Measurements from ENCODE around the gene MRTO4. TPM values are rescaled to one million over a fixed set of nuclear protein-coding genes. Genes with fewer than 3 reads are reported as not detected.

The MRTO4 gene
- total and polyA plus RNA-seq, 4 donors = 9.5 to 11.1 (median 10.2) TPM

GRCh38 chr1:19208710-19209438, 42.7 kb upstream of the MRTO4 start (continued):
- TF ChIP-seq, protein P1, sequence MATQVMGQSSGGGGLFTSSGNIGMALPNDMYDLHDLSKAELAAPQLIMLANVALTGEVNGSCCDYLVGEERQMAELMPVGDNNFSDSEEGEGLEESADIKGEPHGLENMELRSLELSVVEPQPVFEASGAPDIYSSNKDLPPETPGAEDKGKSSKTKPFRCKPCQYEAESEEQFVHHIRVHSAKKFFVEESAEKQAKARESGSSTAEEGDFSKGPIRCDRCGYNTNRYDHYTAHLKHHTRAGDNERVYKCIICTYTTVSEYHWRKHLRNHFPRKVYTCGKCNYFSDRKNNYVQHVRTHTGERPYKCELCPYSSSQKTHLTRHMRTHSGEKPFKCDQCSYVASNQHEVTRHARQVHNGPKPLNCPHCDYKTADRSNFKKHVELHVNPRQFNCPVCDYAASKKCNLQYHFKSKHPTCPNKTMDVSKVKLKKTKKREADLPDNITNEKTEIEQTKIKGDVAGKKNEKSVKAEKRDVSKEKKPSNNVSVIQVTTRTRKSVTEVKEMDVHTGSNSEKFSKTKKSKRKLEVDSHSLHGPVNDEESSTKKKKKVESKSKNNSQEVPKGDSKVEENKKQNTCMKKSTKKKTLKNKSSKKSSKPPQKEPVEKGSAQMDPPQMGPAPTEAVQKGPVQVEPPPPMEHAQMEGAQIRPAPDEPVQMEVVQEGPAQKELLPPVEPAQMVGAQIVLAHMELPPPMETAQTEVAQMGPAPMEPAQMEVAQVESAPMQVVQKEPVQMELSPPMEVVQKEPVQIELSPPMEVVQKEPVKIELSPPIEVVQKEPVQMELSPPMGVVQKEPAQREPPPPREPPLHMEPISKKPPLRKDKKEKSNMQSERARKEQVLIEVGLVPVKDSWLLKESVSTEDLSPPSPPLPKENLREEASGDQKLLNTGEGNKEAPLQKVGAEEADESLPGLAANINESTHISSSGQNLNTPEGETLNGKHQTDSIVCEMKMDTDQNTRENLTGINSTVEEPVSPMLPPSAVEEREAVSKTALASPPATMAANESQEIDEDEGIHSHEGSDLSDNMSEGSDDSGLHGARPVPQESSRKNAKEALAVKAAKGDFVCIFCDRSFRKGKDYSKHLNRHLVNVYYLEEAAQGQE (IDR thresholded peaks at IDR 0.05) = no peak
- TF ChIP-seq HNF4A (conservative IDR thresholded peaks at IDR 0.05) (no peak), RAD21 (IDR thresholded peaks at IDR 0.05) (no peak)

DNA sequence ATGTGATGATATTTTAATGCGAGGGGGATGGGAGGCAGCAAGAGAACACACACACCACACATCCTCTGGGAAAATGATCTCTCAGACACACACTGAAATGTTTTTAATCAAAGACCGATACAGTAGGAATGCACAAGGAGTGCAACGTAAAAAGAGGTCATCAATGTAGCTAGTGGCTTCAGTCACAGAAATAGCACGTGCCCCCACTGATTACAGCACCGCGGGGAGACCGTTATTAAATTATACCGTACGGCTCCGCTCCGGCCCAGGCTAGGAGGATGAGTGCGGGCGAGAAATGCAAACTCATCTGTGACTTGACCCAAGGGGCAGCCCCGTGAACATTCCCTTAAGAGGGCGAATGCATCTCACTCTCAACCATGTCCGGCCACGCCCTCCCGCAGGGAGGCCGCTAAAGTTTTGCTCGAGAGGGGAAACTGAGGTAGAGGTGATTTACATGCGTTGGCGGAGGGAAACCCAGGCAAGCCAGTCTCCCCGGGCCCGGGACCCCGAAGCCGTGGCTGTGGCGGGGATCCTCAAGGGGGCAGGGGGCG, 42.1 kb upstream of the MRTO4 start:
- H3K27me3 ChIP-seq (ENCODE audit: control insufficient read depth in 4 of 4, insufficient read depth in 4 of 4, low read length in 3 of 4) = no peaks in the 10 kb centered on the region
- peaks cover 7 to 45% (median 33%) of the 10 kb centered on the region in 4 donors for H3K4me1 ChIP-seq (ENCODE audit: control insufficient read depth in 4 of 4, insufficient read depth in 4 of 4, low read length in 3 of 4)
- WGBS = under 1% methylated on average over 28 of the region's 28 CpGs
- peak overlapping the region; percentile 70 to 94 for H3K9ac ChIP-seq (ENCODE audit: low read depth in 1 of 2, low read length in 2 of 2)
- peak overlapping the region; percentile 90 to 98 (median 93) for H3K4me3 ChIP-seq (ENCODE audit: low read depth in 1 of 3, low read length in 3 of 3)
- peaks cover 0 to 9% (median 5%) of the 10 kb centered on the region in 4 donors for H3K36me3 ChIP-seq (ENCODE audit: control insufficient read depth in 4 of 4, insufficient read depth in 3 of 4, low read depth in 1 of 4, low read length in 3 of 4)
- TF ChIP-seq NR2F2 (IDR thresholded peaks at IDR 0.05) (peak; percentile 13), YY1 (IDR thresholded peaks at IDR 0.05) (no peak)
- peak; percentile 68 for DNase-seq (ENCODE audit: low spot score)
- H3K9me3 ChIP-seq (ENCODE audit: control insufficient read depth in 4 of 4, low read length in 3 of 4) = no peaks in the 10 kb centered on the region
- H3K27ac ChIP-seq (ENCODE audit: low read depth in 1 of 2, low read length in 2 of 2) = peak overlapping the region; percentile 86 to 90

- no peaks in the 10 kb centered on the region for H3K27me3 ChIP-seq (ENCODE audit: control insufficient read depth in 4 of 4, insufficient read depth in 4 of 4, low read length in 3 of 4)
- under 1% methylated on average over 80 of the region's 80 CpGs for WGBS
- peaks cover 0 to 9% (median 5%) of the 10 kb centered on the region in 4 donors for H3K36me3 ChIP-seq (ENCODE audit: control insufficient read depth in 4 of 4, insufficient read depth in 3 of 4, low read depth in 1 of 4, low read length in 3 of 4)
- no peaks in the 10 kb centered on the region for H3K9me3 ChIP-seq (ENCODE audit: control insufficient read depth in 4 of 4, low read length in 3 of 4)
- peak within 1 kb of the TSS; percentile 80 to 94 for H3K9ac ChIP-seq (ENCODE audit: low read depth in 1 of 2, low read length in 2 of 2)
- H3K27ac ChIP-seq (ENCODE audit: low read depth in 1 of 2, low read length in 2 of 2) = peak within 1 kb of the TSS; percentile 86 to 90
- peak; percentile 96 for DNase-seq (ENCODE audit: low spot score)
- H3K4me3 ChIP-seq (ENCODE audit: low read depth in 1 of 3, low read length in 3 of 3) = peak within 1 kb of the TSS; percentile 90 to 98 (median 93)
- H3K4me1 ChIP-seq (ENCODE audit: control insufficient read depth in 4 of 4, insufficient read depth in 4 of 4, low read length in 3 of 4) = peaks cover 5 to 44% (median 32%) of the 10 kb centered on the region in 4 donors
- TF ChIP-seq RXRA (IDR thresholded peaks at IDR 0.05) = peak; percentile 97
- peak; percentile 97 for TF ChIP-seq NR2F2 (IDR thresholded peaks at IDR 0.05)
- peak; percentile 89 for TF ChIP-seq YY1 (IDR thresholded peaks at IDR 0.05)
- TF ChIP-seq TAF1 (conservative IDR thresholded peaks at IDR 0.05) = peak; percentile 60
- TF ChIP-seq GABPA (IDR thresholded peaks at IDR 0.05 in 1 of 2, conservative IDR thresholded peaks at IDR 0.05 in 1 of 2) = peak; percentile 72 to 94
- peak; percentile 84 to 93 for TF ChIP-seq JUND (IDR thresholded peaks at IDR 0.05)
- TF ChIP-seq, protein P2, sequence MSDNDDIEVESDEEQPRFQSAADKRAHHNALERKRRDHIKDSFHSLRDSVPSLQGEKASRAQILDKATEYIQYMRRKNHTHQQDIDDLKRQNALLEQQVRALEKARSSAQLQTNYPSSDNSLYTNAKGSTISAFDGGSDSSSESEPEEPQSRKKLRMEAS (IDR thresholded peaks at IDR 0.05) = peak; percentile 93
- TF ChIP-seq, protein P1 (IDR thresholded peaks at IDR 0.05) = peak; percentile 56
- peak; percentile 92 to 94 for TF ChIP-seq HNF4A (conservative IDR thresholded peaks at IDR 0.05)
- peak; percentile 58 for TF ChIP-seq ATF3 (IDR thresholded peaks at IDR 0.05)
- no peak for TF ChIP-seq FOXA1 (IDR thresholded peaks at IDR 0.05)
- peak; percentile 42 for TF ChIP-seq FOXA2 (IDR thresholded peaks at IDR 0.05)
- TF ChIP-seq, protein P3, sequence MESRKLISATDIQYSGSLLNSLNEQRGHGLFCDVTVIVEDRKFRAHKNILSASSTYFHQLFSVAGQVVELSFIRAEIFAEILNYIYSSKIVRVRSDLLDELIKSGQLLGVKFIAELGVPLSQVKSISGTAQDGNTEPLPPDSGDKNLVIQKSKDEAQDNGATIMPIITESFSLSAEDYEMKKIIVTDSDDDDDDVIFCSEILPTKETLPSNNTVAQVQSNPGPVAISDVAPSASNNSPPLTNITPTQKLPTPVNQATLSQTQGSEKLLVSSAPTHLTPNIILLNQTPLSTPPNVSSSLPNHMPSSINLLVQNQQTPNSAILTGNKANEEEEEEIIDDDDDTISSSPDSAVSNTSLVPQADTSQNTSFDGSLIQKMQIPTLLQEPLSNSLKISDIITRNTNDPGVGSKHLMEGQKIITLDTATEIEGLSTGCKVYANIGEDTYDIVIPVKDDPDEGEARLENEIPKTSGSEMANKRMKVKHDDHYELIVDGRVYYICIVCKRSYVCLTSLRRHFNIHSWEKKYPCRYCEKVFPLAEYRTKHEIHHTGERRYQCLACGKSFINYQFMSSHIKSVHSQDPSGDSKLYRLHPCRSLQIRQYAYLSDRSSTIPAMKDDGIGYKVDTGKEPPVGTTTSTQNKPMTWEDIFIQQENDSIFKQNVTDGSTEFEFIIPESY (IDR thresholded peaks at IDR 0.05) = peak; percentile 71
- TF ChIP-seq SP1 (IDR thresholded peaks at IDR 0.05) = peak; percentile 94
- TF ChIP-seq HNF4G (IDR thresholded peaks at IDR 0.05) = peak; percentile 98
- peak in 1 of 2 donors; percentile 51 for TF ChIP-seq RAD21 (IDR thresholded peaks at IDR 0.05)
- peak; percentile 32 to 89 for TF ChIP-seq EGR1 (IDR thresholded peaks at IDR 0.05; ENCODE audit: low read depth in 2 of 2)
Measured at GRCh38 chr1:19209990-19210771, 41.4 kb upstream of the MRTO4 start, which contains the start of gene UBR4. Gene UBR4 (minus strand): TSS chr1:19210266. CDS start chr1:19210248, 18 bp downstream.
